ENCODE measurements around the gene ADGRG4.

DNA sequence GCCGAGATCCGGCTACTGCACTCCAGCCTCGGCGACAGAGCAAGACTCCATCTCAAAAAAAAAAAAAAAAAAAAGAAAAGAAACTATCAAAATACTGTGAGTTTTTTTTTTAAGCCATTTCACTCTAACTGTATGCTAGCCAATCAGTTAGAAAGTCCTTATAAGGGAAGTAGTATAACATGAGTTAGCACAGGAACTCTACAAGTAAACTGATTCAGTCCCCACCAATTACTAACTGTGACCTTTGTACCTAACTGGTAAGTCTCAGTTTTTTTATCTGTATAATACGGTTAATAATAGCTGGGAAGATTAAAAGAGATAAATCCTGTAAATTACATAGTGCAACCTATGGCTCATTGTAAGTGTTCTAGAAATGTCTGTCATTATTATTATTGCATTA is 151.9 kb downstream of the ADGRG4 start:
- TF ChIP-seq, protein P1, sequence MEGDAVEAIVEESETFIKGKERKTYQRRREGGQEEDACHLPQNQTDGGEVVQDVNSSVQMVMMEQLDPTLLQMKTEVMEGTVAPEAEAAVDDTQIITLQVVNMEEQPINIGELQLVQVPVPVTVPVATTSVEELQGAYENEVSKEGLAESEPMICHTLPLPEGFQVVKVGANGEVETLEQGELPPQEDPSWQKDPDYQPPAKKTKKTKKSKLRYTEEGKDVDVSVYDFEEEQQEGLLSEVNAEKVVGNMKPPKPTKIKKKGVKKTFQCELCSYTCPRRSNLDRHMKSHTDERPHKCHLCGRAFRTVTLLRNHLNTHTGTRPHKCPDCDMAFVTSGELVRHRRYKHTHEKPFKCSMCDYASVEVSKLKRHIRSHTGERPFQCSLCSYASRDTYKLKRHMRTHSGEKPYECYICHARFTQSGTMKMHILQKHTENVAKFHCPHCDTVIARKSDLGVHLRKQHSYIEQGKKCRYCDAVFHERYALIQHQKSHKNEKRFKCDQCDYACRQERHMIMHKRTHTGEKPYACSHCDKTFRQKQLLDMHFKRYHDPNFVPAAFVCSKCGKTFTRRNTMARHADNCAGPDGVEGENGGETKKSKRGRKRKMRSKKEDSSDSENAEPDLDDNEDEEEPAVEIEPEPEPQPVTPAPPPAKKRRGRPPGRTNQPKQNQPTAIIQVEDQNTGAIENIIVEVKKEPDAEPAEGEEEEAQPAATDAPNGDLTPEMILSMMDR (IDR thresholded peaks at IDR 0.05; ENCODE audit: low read depth, low read length, missing input control): no peak
- TF ChIP-seq YY1 (IDR thresholded peaks at IDR 0.05): no peak
- no peak for TF ChIP-seq RAD21 (IDR thresholded peaks at IDR 0.05)
- TF ChIP-seq EGR1 (IDR thresholded peaks at IDR 0.05; ENCODE audit: low read depth in 2 of 2): no peak
- TF ChIP-seq HNF4A (conservative IDR thresholded peaks at IDR 0.05): no peak
- TF ChIP-seq GABPA (IDR thresholded peaks at IDR 0.05 in 1 of 2, conservative IDR thresholded peaks at IDR 0.05 in 1 of 2): no peak
- TF ChIP-seq MAX (IDR thresholded peaks at IDR 0.05): no peak
- TF ChIP-seq, protein P2, sequence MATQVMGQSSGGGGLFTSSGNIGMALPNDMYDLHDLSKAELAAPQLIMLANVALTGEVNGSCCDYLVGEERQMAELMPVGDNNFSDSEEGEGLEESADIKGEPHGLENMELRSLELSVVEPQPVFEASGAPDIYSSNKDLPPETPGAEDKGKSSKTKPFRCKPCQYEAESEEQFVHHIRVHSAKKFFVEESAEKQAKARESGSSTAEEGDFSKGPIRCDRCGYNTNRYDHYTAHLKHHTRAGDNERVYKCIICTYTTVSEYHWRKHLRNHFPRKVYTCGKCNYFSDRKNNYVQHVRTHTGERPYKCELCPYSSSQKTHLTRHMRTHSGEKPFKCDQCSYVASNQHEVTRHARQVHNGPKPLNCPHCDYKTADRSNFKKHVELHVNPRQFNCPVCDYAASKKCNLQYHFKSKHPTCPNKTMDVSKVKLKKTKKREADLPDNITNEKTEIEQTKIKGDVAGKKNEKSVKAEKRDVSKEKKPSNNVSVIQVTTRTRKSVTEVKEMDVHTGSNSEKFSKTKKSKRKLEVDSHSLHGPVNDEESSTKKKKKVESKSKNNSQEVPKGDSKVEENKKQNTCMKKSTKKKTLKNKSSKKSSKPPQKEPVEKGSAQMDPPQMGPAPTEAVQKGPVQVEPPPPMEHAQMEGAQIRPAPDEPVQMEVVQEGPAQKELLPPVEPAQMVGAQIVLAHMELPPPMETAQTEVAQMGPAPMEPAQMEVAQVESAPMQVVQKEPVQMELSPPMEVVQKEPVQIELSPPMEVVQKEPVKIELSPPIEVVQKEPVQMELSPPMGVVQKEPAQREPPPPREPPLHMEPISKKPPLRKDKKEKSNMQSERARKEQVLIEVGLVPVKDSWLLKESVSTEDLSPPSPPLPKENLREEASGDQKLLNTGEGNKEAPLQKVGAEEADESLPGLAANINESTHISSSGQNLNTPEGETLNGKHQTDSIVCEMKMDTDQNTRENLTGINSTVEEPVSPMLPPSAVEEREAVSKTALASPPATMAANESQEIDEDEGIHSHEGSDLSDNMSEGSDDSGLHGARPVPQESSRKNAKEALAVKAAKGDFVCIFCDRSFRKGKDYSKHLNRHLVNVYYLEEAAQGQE (IDR thresholded peaks at IDR 0.05): no peak
- TF ChIP-seq TAF1 (conservative IDR thresholded peaks at IDR 0.05): no peak
- TF ChIP-seq SP1 (IDR thresholded peaks at IDR 0.05): no peak
